HG02938 (cell line): Measurements from ENCODE around the gene UGT1A6.
"Not testable (repeated sequence)": the region's sequence is repeated elsewhere in the genome, so short reads cannot be mapped to it uniquely, and the experiment has no call there.

Experiments used
- ATAC-seq: cut with Tn5 transposase; IDR thresholded peaks from one replicate; pipeline ENCODE4 v1.9.1; 2021; ENCODE audit warnings: mild to moderate bottlenecking, moderate library complexity; ENCODE audit not compliant: unreplicated experiment

UGT1A6 gene

GRCh38 chr2:233684640-233685039, 8.1 kb upstream of the UGT1A6 start:
- ATAC-seq: no peak

- no peak for ATAC-seq
Observed at GRCh38 chr2:233686928-233687327, 5.8 kb upstream of the UGT1A6 start.

- ATAC-seq: no peak
Observed at GRCh38 chr2:233688341-233688740, 4.3 kb upstream of the UGT1A6 start.

- ATAC-seq: no peak
Observed at GRCh38 chr2:233689031-233689430, 3.7 kb upstream of the UGT1A6 start.

GRCh38 chr2:233689501-233689900, 3.2 kb upstream of the UGT1A6 start:
- no peak for ATAC-seq

GRCh38 chr2:233690444-233690843, 2.2 kb upstream of the UGT1A6 start:
- no peak for ATAC-seq

- no peak for ATAC-seq
Observed at GRCh38 chr2:233691443-233692433, 952 bp upstream of the UGT1A6 start.

GRCh38 chr2:233693963-233694362, 1.3 kb downstream of the UGT1A6 start:
- no peak for ATAC-seq

GRCh38 chr2:233698740-233699139, 6.0 kb downstream of the UGT1A6 start:
- ATAC-seq: no peak

GRCh38 chr2:233699424-233700027, 6.8 kb downstream of the UGT1A6 start:
- no peak for ATAC-seq

- no peak for ATAC-seq
Observed at GRCh38 chr2:233700028-233700635, 7.4 kb downstream of the UGT1A6 start.

- ATAC-seq: not testable (repeated sequence)
Observed at GRCh38 chr2:233700842-233701241, 8.2 kb downstream of the UGT1A6 start.

- no peak for ATAC-seq
Observed at GRCh38 chr2:233702238-233702637, 9.5 kb downstream of the UGT1A6 start.

GRCh38 chr2:233705911-233706506, 13.3 kb downstream of the UGT1A6 start:
- no peak for ATAC-seq

GRCh38 chr2:233706720-233707119, 14.0 kb downstream of the UGT1A6 start:
- no peak for ATAC-seq

- ATAC-seq: no peak
Observed at GRCh38 chr2:233707940-233708644, 15.4 kb downstream of the UGT1A6 start.

GRCh38 chr2:233708942-233709341, 16.3 kb downstream of the UGT1A6 start:
- no peak for ATAC-seq

- ATAC-seq: no peak
Observed at GRCh38 chr2:233711312-233712008, 18.8 kb downstream of the UGT1A6 start.

GRCh38 chr2:233712611-233713261, 20.0 kb downstream of the UGT1A6 start, which contains the start of gene UGT1A5:
TSS of gene UGT1A5 (plus strand) at chr2:233712907. CDS start at chr2:233712992, 85 bp downstream.
- no peak for ATAC-seq

GRCh38 chr2:233713262-233713615, 20.5 kb downstream of the UGT1A6 start:
- ATAC-seq: no peak
